ENCODE results near the gene OTOA.
"Not testable (repeated sequence)": the region's sequence is repeated elsewhere in the genome, so short reads cannot be mapped to it uniquely, and the experiment has no call there.

Gene OTOA

DNA sequence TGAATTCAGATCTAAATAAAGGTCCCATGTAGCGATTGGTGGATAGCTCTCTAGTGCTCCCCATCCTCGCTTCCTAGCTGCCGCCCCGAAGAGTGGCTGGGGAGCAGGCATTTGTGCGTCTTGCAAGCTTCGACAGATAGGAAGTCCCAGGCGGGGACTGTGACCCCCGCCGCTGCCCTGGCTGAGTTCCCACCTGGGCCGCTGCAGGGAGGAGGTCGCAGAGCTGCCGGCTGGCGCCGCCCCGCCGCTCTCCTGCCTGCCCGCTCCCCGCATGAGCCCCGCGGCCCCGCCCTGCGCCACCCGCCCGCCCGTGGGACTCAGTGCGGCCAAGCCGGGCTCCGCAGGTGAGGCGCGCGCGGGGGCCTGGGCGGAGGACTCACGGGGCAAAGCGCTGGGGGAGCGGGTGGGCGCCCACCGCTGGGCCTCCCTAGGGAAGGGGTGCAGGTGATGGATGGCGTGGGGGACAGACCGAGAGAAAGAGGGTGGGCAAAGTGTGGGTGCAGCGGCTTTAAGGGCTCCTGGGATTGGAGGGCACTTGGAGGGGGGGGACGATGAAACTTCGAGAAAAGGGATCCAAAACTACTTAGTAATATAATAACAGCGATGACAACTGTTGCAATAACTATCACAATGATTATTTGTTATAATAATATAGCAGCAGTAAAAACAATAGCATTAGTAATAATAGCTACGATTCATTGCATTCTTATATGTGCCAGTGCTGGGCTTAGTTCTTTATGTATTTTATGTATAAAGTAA, at the start of gene OTOA:
Gene OTOA, plus strand, starts transcription at position 80 of the 759 bp plus-strand sequence. CDS start 14,547 bp downstream, outside the sequence.
- Mint-ChIP-seq H3K27ac (no peak within 1 kb of the TSS), H3K27me3 (no peaks in the 10 kb centered on the region), H3K9me3 (no peaks in the 10 kb centered on the region), H3K36me3 (ENCODE audit: low read depth) (no peaks in the 10 kb centered on the region), H3K4me3 (peak within 1 kb of the TSS; percentile 67), H3K4me1 (ENCODE audit: low read depth) (peaks cover 18% of the 10 kb centered on the region)
- DNase-seq = peak; percentile 55

DNA sequence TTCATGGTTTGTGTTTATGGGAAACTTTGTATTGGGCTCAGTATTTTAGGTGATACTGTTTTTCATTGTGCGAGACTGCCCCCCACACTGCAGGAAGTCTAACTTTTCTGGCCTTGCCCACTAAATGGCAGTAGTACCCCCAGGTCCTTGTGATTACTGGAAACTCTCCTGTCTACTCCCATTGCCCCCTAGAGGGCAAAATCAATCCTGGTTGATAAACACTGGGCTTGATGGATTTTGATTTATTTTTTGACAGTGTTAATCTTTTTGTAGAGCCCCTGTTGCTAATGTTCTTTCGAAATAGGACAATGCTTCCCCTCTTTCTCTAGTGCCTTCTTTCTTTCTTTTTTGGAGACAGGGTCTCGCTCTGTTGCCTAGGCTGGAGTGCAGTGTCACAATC, 48.9 kb upstream of the OTOA start:
- H3K9me3 Mint-ChIP-seq = no peaks in the 10 kb centered on the region
- no peak overlapping the region for H3K27ac Mint-ChIP-seq
- no peak for DNase-seq
- H3K4me1 Mint-ChIP-seq (ENCODE audit: low read depth) = peaks cover 70% of the 10 kb centered on the region
- H3K4me3 Mint-ChIP-seq = no peak overlapping the region
- peaks cover 68% of the 10 kb centered on the region for H3K36me3 Mint-ChIP-seq (ENCODE audit: low read depth)
- no peaks in the 10 kb centered on the region for H3K27me3 Mint-ChIP-seq

DNA sequence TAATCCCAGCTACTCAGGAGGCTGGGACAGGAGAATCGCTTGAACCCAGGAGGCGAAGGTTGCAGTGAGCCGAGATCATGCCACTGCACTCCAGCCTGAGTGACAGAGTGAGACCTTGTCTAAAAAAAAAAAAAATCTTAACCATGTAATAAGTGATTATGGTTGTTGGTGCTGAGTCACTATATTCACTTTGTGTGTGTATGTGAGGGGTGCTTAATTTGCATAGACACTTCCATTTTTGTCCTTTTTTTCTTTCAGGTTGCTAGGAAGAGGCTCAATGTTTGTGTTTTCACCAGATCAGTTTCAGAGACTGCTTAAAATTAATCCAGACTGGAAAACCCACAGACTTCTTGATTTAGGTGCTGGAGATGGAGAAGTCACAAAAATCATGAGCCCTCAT, 46.2 kb upstream of the OTOA start:
- Mint-ChIP-seq H3K27ac (peak overlapping the region; percentile 6), H3K36me3 (ENCODE audit: low read depth) (peaks cover 74% of the 10 kb centered on the region), H3K9me3 (no peaks in the 10 kb centered on the region), H3K4me3 (no peak overlapping the region), H3K4me1 (ENCODE audit: low read depth) (peaks cover 62% of the 10 kb centered on the region), H3K27me3 (no peaks in the 10 kb centered on the region)
- no peak for DNase-seq

DNA sequence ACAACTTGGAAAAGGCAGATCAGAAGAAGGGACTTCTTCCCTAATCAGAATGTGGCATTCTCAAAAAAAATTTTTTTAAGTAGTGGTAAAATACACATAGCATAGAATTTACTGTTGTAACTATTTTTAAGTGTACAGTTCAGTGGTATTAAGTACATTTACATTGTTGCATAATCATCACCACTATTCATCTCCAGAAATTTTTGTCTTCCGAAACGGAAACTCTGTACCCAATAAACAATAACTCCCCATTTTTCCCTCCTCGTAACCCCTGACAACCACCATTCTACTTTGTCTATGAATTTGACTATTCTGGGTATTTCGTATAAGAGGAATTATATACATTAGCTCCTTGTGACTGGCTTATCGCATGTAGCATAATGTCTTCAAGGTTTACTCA, 45.5 kb upstream of the OTOA start:
- no peak for DNase-seq
- no peak overlapping the region for H3K4me3 Mint-ChIP-seq
- H3K9me3 Mint-ChIP-seq = no peaks in the 10 kb centered on the region
- peaks cover 75% of the 10 kb centered on the region for H3K36me3 Mint-ChIP-seq (ENCODE audit: low read depth)
- H3K27me3 Mint-ChIP-seq = no peaks in the 10 kb centered on the region
- H3K4me1 Mint-ChIP-seq (ENCODE audit: low read depth) = peaks cover 62% of the 10 kb centered on the region
- no peak overlapping the region for H3K27ac Mint-ChIP-seq

DNA sequence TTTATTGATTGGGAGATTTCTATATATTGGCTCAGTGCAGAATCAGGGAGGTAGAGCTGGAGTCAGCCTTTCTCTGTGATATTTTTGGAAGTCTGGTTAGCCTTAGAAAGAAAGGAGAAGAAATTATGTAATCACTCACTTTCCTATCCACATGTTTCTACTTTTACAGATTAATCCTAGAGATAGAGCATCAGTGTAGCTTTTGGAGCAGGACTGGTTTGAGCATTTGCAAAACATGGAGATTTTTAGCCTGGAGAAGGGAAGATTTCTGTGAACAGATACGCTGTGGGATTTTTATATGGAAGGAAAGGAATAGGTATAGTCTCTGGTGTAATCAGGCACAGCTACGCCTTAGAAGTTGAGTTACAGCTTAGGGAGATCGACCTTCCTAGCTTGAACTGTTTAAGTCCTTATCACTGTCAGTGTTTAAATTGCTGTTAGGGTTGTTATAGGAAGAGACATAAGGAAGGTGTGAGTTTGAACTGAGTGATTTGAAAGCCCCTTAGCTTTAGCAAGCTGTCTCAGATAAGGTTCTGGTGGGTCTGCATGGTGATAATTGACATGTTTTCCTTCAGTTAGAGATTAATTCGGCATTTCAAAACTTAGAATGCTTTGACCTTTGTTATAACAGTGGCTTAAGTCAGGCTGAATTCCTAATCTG, 43.9 kb upstream of the OTOA start:
- Mint-ChIP-seq H3K9me3 (no peaks in the 10 kb centered on the region), H3K4me1 (ENCODE audit: low read depth) (peaks cover 64% of the 10 kb centered on the region), H3K27me3 (no peaks in the 10 kb centered on the region), H3K36me3 (ENCODE audit: low read depth) (peaks cover 77% of the 10 kb centered on the region), H3K4me3 (no peak overlapping the region), H3K27ac (peak overlapping the region; percentile 63)
- no peak for DNase-seq

DNA sequence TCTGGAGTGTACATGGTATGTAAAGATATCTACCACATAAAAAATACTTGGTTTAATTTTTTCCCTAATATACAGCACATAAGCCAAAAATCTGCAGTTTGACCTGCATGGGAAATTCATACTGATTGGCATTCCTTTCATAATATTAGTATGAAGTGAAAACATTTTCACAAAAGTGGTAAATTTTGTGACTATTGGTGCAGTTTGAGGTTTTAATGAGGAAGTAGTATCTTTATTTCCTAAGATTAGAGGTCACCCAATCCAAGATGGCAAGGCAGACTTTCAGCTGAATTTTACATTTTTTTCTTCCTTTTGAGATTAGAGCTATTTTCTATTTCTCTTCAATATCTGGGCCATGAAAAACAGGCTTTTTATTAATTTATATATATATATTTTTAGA, 43.2 kb upstream of the OTOA start:
- no peak for DNase-seq
- peaks cover 64% of the 10 kb centered on the region for H3K4me1 Mint-ChIP-seq (ENCODE audit: low read depth)
- H3K4me3 Mint-ChIP-seq = no peak overlapping the region
- peaks cover 78% of the 10 kb centered on the region for H3K36me3 Mint-ChIP-seq (ENCODE audit: low read depth)
- no peaks in the 10 kb centered on the region for H3K27me3 Mint-ChIP-seq
- H3K27ac Mint-ChIP-seq = no peak overlapping the region
- H3K9me3 Mint-ChIP-seq = no peaks in the 10 kb centered on the region

DNA sequence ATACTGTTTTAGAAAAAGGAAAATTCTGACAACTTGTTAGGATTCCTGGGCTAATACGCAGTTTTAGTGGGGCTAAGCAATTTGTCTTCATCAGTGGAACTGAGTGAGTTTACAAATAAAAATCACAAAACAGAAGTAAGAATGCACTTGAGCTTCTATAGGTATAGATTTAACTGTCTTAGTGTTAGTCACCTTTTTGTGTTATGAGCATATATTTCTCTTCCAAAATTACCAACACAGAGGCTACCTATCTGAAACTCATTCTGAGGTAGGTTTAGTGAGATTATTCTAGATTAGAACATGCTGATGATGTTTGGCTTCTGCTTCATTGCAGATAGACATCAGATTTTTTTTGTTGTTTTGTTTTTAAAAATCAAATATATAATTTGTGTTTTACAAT, 41.2 kb upstream of the OTOA start:
- no peaks in the 10 kb centered on the region for H3K9me3 Mint-ChIP-seq
- H3K27ac Mint-ChIP-seq = peak overlapping the region; percentile 40
- H3K36me3 Mint-ChIP-seq (ENCODE audit: low read depth) = peaks cover 83% of the 10 kb centered on the region
- H3K4me1 Mint-ChIP-seq (ENCODE audit: low read depth) = peaks cover 67% of the 10 kb centered on the region
- DNase-seq = no peak
- no peaks in the 10 kb centered on the region for H3K27me3 Mint-ChIP-seq
- no peak overlapping the region for H3K4me3 Mint-ChIP-seq

DNA sequence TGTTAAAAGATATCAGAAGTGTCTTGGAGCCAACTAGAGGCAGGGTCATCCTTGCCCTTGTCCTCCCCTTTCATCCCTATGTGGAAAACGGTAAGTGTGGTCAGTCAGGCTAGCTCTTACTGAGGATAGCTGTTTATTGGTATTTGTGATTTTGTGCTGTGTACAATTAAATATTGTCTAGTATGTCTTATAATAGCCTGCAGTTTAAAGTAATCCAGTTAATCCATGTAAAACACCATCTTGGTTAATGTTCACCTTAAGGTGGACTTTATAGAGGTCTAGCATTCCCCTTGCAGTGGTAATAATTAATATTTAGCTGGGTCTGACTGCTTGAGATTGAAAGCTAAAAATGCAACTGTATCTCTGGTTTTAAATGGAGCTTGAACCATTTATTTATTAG, 38.7 kb upstream of the OTOA start:
- H3K9me3 Mint-ChIP-seq = peaks cover 2% of the 10 kb centered on the region
- no peak for DNase-seq
- no peak overlapping the region for H3K27ac Mint-ChIP-seq
- H3K4me1 Mint-ChIP-seq (ENCODE audit: low read depth) = peaks cover 58% of the 10 kb centered on the region
- peaks cover 84% of the 10 kb centered on the region for H3K36me3 Mint-ChIP-seq (ENCODE audit: low read depth)
- H3K27me3 Mint-ChIP-seq = no peaks in the 10 kb centered on the region
- no peak overlapping the region for H3K4me3 Mint-ChIP-seq

DNA sequence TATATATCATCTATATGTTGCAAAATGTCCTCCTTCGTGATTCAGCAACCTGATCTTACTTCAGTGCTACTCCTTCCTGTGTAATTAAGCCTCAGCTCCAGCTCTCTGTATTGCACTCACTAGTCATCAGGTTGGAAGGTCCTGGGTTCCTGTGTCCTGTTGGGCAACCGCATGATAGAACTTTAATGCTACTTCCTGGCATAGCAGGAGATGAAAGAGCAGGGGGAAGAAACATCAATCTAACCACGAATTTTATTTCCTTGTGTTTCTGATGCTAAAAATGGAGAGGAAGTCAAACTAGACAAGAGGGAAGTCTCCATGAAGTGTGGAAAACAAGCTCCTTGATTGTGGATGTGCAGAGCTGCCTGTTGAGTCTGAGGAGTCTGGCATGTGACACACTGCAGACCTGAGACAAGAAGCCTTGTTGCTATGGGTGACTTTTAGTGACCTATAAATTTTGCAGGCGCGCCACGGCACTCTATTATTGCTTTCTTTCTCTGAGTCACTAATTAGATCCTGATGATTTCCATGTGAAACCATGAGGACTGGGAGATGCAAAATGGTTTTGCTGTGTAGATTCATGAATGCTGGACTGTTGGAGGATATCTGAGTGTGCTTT, 37.0 kb upstream of the OTOA start:
- Mint-ChIP-seq H3K9me3 (peaks cover 2% of the 10 kb centered on the region), H3K36me3 (ENCODE audit: low read depth) (peaks cover 79% of the 10 kb centered on the region), H3K4me3 (no peak overlapping the region), H3K27me3 (no peaks in the 10 kb centered on the region), H3K4me1 (ENCODE audit: low read depth) (peaks cover 50% of the 10 kb centered on the region), H3K27ac (peak overlapping the region; percentile 84)
- no peak for DNase-seq

DNA sequence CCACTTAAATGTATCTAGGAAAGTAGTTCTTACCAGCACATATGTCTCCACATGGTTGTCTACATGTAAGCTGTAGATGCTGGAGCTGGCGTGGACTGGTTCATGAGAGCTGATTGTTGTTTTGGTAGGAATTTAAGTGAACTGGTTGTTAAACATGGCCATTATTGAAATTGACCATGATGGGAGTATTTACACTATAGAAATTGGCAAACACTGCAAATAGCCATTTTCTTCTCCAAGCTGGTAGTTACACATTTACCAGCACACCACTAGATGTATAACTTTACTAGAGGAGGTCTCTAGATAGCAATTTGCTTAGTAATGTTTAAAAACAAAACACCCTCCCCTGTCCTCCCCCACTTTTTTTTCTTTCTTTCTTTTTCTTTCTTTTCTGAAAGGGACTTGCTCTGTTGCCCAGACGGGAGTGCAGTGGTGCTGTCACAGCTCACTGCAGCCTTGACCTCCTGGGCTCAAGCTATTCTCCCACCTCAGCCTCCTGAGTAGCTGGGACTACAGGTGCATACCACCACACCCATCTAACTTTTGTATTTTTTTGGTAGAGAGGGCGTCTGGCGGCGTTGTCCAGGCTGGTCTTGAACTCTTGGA, 35.5 kb upstream of the OTOA start:
- Mint-ChIP-seq H3K36me3 (ENCODE audit: low read depth) (peaks cover 72% of the 10 kb centered on the region), H3K27ac (no peak overlapping the region), H3K4me3 (no peak overlapping the region), H3K27me3 (no peaks in the 10 kb centered on the region), H3K9me3 (peaks cover 2% of the 10 kb centered on the region), H3K4me1 (ENCODE audit: low read depth) (peaks cover 48% of the 10 kb centered on the region)
- DNase-seq = no peak

DNA sequence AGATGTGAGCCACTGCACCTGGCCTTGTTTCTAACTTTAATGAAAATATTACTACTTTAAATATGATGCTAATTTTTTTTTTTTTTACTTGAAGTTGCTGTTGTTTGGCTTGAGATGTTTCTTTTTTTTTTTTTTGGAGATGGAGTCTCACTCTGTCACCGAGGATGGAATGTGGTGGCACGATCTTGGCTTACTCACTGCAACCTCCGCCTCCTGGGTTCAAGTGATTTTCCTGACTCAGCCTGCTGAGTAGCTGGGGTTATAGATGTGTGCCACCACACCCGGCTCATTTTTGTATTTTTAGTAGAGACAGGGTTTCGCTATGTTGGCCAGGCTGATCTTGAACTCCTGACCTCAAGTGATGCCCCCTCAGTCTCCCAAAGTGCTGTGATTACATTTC, 35.0 kb upstream of the OTOA start:
- peaks cover 70% of the 10 kb centered on the region for H3K36me3 Mint-ChIP-seq (ENCODE audit: low read depth)

DNA sequence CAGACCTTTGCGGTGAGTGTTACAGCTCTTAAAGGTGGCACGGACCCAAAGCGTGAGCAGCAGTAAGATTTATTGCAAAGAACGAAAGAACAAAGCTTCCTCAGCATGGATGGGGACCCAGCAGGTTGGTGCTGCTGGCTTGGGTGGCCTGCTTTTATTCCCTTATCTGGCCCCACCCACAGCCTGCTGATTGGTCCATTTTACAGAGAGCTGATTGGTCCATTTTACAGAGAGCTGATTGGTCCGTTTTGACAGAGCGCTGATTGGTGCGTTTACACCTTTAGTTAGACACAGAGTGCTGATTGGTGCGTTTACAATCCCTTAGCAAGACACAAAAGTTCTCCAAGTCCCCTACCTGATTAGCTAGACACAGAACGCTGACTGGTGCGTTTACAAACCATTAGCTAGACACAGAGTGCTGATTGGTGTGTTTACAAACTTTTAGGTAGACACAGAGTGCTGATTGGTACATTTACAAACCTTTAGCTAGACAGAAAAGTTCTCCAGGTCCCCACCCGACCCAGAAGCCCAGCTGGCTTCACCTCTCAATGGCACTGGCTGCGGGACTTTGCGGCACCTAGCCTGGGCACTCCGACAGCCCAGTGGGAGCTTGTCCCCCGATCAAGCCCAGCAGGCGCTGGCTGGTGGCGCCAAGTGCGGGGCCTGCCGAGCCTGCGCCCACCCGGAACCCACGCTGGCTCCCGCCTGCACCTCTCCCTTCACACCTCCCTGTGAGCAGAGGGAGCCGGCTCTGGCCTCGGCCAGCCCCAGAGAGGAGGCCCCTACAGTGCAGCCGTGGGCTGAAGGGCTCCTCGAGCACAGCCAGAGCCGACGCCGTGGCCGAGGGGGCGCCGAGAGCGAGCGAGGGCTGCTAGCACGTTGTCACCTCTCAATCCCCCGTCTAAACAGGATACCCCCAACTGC, 33.9 kb upstream of the OTOA start:
- H3K4me3 Mint-ChIP-seq, H3K27me3 Mint-ChIP-seq, H3K27ac Mint-ChIP-seq, H3K9me3 Mint-ChIP-seq, DNase-seq: not testable (repeated sequence)
- Mint-ChIP-seq H3K4me1 (ENCODE audit: low read depth) (peaks cover 46% of the 10 kb centered on the region), H3K36me3 (ENCODE audit: low read depth) (peaks cover 69% of the 10 kb centered on the region)

More for the DNA sequence above, 35.0 kb upstream of the OTOA start:
- peaks cover 2% of the 10 kb centered on the region for H3K9me3 Mint-ChIP-seq
- DNase-seq = no peak
- peaks cover 44% of the 10 kb centered on the region for H3K4me1 Mint-ChIP-seq (ENCODE audit: low read depth)
- no peaks in the 10 kb centered on the region for H3K27me3 Mint-ChIP-seq
- no peak overlapping the region for H3K27ac Mint-ChIP-seq
- no peak overlapping the region for H3K4me3 Mint-ChIP-seq

DNA sequence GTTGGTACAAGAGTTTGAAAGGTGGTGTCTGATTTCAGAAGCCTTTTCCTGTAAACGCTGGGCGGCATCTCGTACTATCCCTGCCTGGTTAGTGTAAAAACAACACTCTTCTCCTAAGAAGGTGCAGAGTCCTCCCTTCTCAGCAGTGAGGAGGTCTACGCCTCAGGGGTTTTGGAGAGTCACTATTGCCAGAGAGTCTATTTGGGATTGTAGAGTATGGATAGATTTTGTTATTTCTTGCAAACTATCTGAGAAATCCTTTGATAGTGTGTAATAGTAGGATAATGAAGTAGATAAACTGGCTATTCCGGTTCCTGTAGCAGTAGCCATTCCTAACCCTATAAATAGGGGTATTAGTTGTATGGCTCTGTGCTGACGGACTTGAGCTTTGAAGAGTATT, 32.9 kb upstream of the OTOA start:
- H3K4me3 Mint-ChIP-seq, DNase-seq, H3K27me3 Mint-ChIP-seq, H3K27ac Mint-ChIP-seq, H3K9me3 Mint-ChIP-seq: not testable (repeated sequence)
- peaks cover 69% of the 10 kb centered on the region for H3K36me3 Mint-ChIP-seq (ENCODE audit: low read depth)
- H3K4me1 Mint-ChIP-seq (ENCODE audit: low read depth) = peaks cover 37% of the 10 kb centered on the region

DNA sequence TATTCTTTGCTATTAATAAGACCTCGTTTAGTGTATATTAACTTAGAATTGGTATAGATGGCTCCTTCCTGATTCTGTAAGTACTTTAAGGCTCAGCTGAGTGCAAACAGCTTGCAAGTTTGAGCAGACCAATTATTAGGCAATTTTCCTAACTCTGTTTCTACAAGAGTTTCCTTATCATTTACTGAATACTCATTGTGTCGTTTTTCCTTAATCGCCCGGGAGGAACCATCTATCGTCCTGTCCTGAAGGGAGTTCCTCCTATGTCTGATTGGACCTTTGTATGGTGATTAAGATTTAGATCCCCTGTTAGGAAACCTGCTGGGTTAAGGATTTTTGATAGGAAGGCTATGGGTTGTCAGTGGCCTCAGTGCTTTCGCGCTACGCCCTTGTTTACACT, 32.4 kb upstream of the OTOA start:
- Mint-ChIP-seq H3K4me1 (ENCODE audit: low read depth) (peaks cover 32% of the 10 kb centered on the region), H3K36me3 (ENCODE audit: low read depth) (peaks cover 69% of the 10 kb centered on the region)
- H3K9me3 Mint-ChIP-seq, H3K27ac Mint-ChIP-seq, H3K4me3 Mint-ChIP-seq, DNase-seq, H3K27me3 Mint-ChIP-seq: not testable (repeated sequence)

Data from activated T-cell treated with anti-CD3 and anti-CD28 coated beads, Interleukin-2, amount 50 U/mL, for 24 hours (primary cell).